ENCODE results near the gene SMARCD3.

Gene SMARCD3

DNA sequence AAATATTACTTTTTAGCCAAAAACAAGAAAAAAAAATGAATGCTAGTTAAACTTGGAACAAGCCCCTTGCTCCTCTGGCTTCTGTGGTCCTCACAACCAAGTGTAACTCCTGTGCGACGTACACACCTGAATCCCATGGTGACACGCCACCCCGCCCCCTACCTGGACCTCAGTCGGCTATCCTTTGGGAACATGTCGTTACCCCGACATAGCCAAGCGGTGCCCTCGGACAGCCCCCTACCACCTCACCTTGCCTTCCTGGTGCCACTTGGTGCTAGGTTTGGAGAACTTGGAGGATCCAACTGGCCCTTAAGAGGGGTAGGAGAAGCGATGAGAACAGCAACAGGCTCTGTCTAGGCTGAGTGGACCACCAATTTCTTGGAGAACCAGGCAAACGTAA is 12.0 kb upstream of the SMARCD3 start:
- Mint-ChIP-seq H3K27me3 (ENCODE audit: low read depth) (peaks cover 33% of the 10 kb centered on the region), H3K27ac (no peak overlapping the region), H3K4me1 (peaks cover 29% of the 10 kb centered on the region), H3K4me3 (no peak overlapping the region), H3K9me3 (no peaks in the 10 kb centered on the region), H3K36me3 (ENCODE audit: low read depth) (no peaks in the 10 kb centered on the region)
- TF ChIP-seq, protein P1, sequence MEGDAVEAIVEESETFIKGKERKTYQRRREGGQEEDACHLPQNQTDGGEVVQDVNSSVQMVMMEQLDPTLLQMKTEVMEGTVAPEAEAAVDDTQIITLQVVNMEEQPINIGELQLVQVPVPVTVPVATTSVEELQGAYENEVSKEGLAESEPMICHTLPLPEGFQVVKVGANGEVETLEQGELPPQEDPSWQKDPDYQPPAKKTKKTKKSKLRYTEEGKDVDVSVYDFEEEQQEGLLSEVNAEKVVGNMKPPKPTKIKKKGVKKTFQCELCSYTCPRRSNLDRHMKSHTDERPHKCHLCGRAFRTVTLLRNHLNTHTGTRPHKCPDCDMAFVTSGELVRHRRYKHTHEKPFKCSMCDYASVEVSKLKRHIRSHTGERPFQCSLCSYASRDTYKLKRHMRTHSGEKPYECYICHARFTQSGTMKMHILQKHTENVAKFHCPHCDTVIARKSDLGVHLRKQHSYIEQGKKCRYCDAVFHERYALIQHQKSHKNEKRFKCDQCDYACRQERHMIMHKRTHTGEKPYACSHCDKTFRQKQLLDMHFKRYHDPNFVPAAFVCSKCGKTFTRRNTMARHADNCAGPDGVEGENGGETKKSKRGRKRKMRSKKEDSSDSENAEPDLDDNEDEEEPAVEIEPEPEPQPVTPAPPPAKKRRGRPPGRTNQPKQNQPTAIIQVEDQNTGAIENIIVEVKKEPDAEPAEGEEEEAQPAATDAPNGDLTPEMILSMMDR (IDR thresholded peaks at IDR 0.05; ENCODE audit: unreplicated experiment in 3 of 3), result no peak

DNA sequence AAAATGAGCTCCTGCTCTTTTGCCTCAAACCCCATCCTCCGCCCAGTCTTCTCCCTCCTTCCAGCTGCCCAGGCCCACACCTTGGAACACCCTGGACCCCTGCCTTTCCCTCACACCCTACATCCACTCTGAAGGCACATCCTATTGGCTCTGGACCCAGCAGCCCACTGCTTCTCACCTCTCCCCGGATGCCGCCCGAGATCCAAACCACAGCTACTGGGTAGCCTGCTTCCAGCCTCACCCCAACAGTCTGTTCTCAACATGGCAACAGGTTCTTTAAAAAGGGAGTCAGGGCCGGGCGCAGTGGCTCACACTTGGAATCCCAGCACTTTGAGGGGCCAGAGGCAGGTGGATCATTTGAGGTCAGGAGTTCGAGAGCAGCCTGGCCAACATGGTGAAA is 9.5 kb upstream of the SMARCD3 start:
- Mint-ChIP-seq H3K27ac (peak overlapping the region in 1 of 3 experiments; percentile 38), H3K27me3 (ENCODE audit: low read depth) (peaks cover 39% of the 10 kb centered on the region), H3K4me3 (no peak overlapping the region), H3K9me3 (no peaks in the 10 kb centered on the region), H3K4me1 (peaks cover 48% of the 10 kb centered on the region), H3K36me3 (ENCODE audit: low read depth) (no peaks in the 10 kb centered on the region)
- TF ChIP-seq, protein P1 (IDR thresholded peaks at IDR 0.05; ENCODE audit: unreplicated experiment in 3 of 3), result no peak

DNA sequence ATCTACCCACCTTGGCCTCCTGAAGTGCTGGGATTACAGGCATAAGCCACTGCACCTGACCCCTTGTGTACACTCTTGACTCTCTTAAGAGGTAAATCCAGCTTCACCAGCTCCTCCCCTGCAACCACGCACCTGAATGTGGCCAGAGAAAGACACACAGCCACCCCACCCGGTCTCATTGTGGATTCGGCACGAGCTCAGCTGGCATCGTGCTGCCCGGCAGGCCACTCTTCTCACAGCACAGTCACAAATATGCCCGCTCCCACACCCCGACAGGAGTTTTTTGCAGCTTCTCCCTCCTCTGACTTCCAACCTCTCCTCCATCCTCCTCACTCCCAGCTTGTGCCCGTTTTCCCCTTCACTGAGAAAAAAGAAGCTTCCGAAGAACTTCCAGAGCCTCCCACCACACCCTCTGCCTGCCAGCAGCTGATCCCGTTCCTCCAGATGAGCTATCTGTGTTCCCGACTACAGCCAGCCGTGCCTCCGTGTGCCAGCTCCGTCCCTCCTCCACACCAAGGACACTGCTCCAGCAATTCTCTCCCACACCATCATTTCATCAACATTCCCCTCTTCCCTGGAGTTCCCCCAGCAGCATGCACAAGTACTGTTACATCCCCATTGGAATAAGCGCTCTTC is 8.0 kb upstream of the SMARCD3 start:
- Mint-ChIP-seq H3K4me1 (peaks cover 56% of the 10 kb centered on the region), H3K27me3 (ENCODE audit: low read depth) (peaks cover 37% of the 10 kb centered on the region), H3K27ac (peak overlapping the region; percentile 49 to 78 (median 78)), H3K9me3 (no peaks in the 10 kb centered on the region), H3K36me3 (ENCODE audit: low read depth) (no peaks in the 10 kb centered on the region), H3K4me3 (peak overlapping the region; percentile 8 to 49 (median 37))
- TF ChIP-seq, protein P1 (IDR thresholded peaks at IDR 0.05; ENCODE audit: unreplicated experiment in 3 of 3), result no peak

DNA sequence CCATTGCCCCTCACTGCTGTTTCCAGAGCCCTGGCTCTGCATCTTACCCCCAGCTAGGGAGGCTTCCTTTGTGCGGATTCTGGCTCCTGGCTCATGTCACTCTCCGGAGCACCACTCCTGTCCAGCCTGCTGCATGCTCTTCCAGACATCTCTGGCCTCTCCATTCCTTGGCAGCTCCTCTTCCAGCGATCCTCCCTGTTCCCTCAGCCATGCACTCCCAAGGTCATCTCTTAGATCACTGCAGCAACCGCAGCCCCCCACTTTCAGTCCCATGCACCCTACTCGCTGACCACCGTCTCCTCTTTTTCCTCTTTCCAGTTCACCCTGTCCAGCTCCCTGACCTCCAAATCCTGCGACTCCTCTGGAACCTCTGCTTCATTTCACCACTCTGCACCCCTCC is 6.9 kb upstream of the SMARCD3 start:
- Mint-ChIP-seq H3K4me1 (peaks cover 62% of the 10 kb centered on the region), H3K27me3 (ENCODE audit: low read depth) (peaks cover 30% of the 10 kb centered on the region), H3K36me3 (ENCODE audit: low read depth) (no peaks in the 10 kb centered on the region), H3K9me3 (no peaks in the 10 kb centered on the region), H3K27ac (peak overlapping the region; percentile 89 to 100 (median 99)), H3K4me3 (peak overlapping the region; percentile 19 to 80 (median 51))
- TF ChIP-seq, protein P1 (IDR thresholded peaks at IDR 0.05; ENCODE audit: unreplicated experiment in 3 of 3), result no peak

DNA sequence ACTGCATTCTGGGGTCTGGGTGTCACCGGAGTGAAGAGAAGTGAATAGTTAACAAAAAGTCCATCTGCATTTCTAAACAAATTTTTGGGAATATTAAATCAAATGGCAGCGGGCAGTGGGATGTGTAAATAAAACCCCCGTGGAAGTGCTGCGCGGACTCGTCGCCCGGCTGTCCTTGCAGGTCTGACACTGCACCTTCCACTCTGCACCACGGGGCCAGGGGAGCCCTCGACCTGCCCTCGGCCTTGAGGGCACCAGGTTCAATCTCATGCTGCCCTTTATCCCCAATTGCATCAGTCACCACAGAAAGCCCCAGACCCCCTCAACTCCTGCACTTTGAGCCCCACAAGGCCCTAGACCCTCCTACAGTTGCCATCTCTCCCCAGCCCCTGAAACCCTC is 6.4 kb upstream of the SMARCD3 start:
- peaks cover 26% of the 10 kb centered on the region for H3K27me3 Mint-ChIP-seq (ENCODE audit: low read depth)
- peak overlapping the region; percentile 99 to 100 (median 99) for H3K27ac Mint-ChIP-seq
- H3K4me3 Mint-ChIP-seq, result peak overlapping the region; percentile 58 to 84 (median 80)
- no peaks in the 10 kb centered on the region for H3K36me3 Mint-ChIP-seq (ENCODE audit: low read depth)
- peaks cover 68% of the 10 kb centered on the region for H3K4me1 Mint-ChIP-seq
- H3K9me3 Mint-ChIP-seq, result no peaks in the 10 kb centered on the region
- TF ChIP-seq, protein P1 (IDR thresholded peaks at IDR 0.05; ENCODE audit: unreplicated experiment in 3 of 3), result no peak

DNA sequence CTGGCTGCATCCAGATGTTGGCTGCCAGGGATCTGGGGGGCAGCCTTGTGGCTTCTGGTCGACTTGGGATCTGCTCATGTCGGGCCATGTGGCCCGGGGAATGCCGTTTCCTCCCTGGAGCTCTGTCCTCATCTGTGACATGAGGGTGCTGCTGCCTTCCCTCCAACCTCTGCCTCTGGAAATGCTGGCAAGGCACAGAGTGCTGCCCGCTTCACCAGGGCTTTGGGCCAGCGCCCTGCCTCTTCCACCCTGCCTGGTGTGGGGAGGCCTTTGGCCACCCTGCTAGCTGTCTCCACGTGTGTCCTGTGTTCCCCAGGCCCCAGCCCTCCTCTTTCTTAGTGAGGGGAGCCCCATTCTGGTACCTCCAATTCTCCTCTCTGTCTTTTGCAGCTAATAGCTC is 5.8 kb upstream of the SMARCD3 start:
- TF ChIP-seq, protein P1 (IDR thresholded peaks at IDR 0.05; ENCODE audit: unreplicated experiment in 3 of 3), result no peak
- H3K27me3 Mint-ChIP-seq (ENCODE audit: low read depth), result peaks cover 26% of the 10 kb centered on the region
- no peaks in the 10 kb centered on the region for H3K9me3 Mint-ChIP-seq
- peaks cover 72% of the 10 kb centered on the region for H3K4me1 Mint-ChIP-seq
- peak overlapping the region; percentile 99 to 100 (median 99) for H3K27ac Mint-ChIP-seq
- H3K4me3 Mint-ChIP-seq, result peak overlapping the region; percentile 80 to 89 (median 84)
- H3K36me3 Mint-ChIP-seq (ENCODE audit: low read depth), result no peaks in the 10 kb centered on the region

Measured in nephron (organoid).